Astrocyte of the spinal cord (primary cell): ENCODE results near the gene PRKCA.
"Not testable (repeated sequence)": the region's sequence is repeated elsewhere in the genome, so short reads cannot be mapped to it uniquely, and the experiment has no call there.

Experiments used
- DNase-seq: peaks from one replicate; pipeline ENCODE4 v3.0.0; 2011; ENCODE audit warnings: low read depth, low spot score
- H3K4me3 ChIP-seq: 2 replicates; pipeline ENCODE4 v1.5.1; 2011; ENCODE audit warnings: low read depth, mild to moderate bottlenecking, low read length, moderate library complexity
- in situ Hi-C: cut with HindIII; loops from 2 replicates; pipeline ENCODE4 v1.10.0; 2017; ENCODE audit warnings: low sequenced_read_pairs
- TF ChIP-seq, protein P1 (sequence below): IDR thresholded peaks from 2 replicates; pipeline ENCODE4 v1.5.1; 2012; ENCODE audit warnings: low read depth, mild to moderate bottlenecking, low read length, inconsistent platforms

PRKCA gene

DNA sequence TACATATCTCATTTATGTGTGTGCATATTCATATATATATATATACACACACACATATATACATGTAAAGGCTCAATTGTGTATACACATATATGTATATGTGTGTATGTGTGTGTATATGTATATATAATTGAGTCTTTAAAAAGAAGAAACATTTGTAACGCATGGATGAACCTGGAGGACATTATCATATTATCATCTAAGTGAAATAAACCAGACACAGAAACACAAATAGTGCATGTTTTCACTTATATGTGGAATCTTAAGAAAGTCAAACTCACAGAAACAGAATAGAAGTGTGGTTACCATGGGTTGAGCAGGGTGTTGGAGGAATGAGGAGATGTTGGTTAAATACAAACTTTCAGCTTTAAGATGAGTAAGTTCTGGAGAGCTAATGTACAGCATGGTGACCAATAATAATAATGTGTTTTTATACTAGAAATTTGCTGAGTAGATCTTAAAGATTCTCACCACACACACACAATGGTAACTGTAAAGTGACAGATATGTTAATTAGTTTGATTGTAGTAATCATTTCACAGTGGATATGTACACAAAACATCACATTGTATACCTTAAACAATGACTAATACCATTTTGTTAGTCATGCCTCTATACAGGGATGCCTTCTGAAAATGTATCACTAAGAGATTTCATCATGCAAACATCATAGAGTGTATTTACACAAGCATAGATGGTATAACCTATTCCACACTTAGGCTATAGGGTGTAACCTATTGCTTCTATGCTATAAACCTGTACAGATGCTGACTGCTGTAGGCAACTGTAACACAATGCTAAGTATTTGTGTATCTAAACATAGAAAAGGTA is 399.9 kb downstream of the PRKCA start:
- DNase-seq, result no peak
- in situ Hi-C loops, result no loop called here
- H3K4me3 ChIP-seq, result no peak overlapping the region
- TF ChIP-seq, protein P1, sequence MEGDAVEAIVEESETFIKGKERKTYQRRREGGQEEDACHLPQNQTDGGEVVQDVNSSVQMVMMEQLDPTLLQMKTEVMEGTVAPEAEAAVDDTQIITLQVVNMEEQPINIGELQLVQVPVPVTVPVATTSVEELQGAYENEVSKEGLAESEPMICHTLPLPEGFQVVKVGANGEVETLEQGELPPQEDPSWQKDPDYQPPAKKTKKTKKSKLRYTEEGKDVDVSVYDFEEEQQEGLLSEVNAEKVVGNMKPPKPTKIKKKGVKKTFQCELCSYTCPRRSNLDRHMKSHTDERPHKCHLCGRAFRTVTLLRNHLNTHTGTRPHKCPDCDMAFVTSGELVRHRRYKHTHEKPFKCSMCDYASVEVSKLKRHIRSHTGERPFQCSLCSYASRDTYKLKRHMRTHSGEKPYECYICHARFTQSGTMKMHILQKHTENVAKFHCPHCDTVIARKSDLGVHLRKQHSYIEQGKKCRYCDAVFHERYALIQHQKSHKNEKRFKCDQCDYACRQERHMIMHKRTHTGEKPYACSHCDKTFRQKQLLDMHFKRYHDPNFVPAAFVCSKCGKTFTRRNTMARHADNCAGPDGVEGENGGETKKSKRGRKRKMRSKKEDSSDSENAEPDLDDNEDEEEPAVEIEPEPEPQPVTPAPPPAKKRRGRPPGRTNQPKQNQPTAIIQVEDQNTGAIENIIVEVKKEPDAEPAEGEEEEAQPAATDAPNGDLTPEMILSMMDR, result no peak

DNA sequence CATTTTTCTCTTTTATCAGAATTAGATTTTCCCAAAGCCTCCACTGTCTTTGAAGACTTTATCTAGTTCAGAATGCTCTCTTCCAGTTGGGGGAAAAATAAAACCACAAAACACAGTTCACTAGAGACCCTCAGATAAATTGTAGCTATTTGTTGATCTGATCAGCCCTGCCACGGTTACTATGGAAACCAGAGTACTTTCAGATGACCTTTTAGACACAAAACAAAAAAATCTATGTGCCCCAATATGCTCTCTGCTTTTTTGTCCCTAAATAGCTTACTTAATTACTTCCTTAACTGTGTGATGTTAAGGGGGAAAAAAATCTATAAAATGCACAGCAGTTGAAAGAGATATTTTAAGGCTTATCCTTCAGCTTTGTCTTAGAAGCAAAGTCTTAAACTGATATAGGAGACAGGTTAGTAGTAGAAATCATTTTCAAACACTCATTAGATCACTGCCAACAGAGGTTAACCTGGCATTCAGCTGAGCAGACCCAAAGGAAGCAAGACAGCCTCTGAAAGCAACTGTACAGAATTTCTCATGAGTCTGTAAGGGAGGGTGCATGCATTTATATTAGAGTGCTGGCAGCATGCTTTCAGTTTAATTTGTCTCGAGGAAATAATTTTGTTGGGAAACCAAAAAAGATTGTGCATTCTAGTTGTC is 402.6 kb downstream of the PRKCA start:
- H3K4me3 ChIP-seq, result no peak overlapping the region
- TF ChIP-seq, protein P1, result no peak
- no peak for DNase-seq
- in situ Hi-C loops, result no loop called here

- DNase-seq, result no peak
- no peak overlapping the region for H3K4me3 ChIP-seq
- TF ChIP-seq, protein P1, result no peak
- in situ Hi-C loops, result no loop called here
These were observed 404.5 kb downstream of the PRKCA start for GRCh38 chr17:66706851-66707450.

- no peak overlapping the region for H3K4me3 ChIP-seq
- in situ Hi-C loops, result no loop called here
- TF ChIP-seq, protein P1, result no peak
- no peak for DNase-seq
These were observed 409.0 kb downstream of the PRKCA start for GRCh38 chr17:66711401-66711800.

DNA sequence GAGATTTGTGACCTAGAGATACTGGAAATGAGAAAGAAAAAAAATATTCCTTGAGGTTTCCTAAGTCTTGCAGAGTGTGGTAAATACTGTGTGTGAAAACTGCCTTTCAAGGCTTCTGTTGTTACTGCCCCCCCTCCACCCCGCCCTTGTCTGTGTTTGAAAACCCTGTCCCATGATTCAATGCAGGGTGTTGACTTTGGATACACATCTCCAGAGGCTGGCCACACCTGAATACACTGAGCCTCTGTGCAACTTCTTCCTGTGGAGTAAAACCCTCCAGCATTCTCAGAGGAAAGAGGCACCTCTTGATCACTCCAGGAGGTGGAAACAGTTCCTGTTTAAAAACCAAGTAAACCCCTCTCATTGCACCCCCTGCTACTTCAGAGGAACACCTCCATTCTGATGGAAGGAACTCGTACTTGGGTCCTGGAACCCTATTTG is 409.5 kb downstream of the PRKCA start:
- peak; percentile 75 for DNase-seq
- in situ Hi-C loops, result no loop called here
- TF ChIP-seq, protein P1, result no peak
- H3K4me3 ChIP-seq, result no peak overlapping the region

DNA sequence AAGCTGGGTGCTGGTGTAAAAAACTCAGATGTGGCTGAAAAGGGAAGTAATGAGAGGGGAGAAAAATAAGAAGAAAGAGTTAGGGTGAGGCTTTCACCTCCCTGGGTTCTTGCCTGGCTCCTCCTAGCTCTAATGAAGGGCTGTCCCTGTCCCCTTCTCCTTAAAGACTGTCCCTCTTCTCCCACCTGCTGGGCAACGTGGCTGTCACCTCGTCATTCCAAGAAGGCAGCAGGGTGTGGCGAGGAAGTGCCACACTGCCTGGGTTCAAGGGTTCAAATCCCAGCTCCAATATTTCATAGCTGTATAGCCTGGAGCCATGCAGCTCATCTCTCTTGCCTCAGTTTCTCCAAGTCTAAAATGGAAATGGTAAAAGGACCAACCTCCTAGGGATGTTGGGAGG is 410.0 kb downstream of the PRKCA start:
- in situ Hi-C loops, result no loop called here
- TF ChIP-seq, protein P1, result no peak
- H3K4me3 ChIP-seq, result no peak overlapping the region
- DNase-seq, result no peak

DNA sequence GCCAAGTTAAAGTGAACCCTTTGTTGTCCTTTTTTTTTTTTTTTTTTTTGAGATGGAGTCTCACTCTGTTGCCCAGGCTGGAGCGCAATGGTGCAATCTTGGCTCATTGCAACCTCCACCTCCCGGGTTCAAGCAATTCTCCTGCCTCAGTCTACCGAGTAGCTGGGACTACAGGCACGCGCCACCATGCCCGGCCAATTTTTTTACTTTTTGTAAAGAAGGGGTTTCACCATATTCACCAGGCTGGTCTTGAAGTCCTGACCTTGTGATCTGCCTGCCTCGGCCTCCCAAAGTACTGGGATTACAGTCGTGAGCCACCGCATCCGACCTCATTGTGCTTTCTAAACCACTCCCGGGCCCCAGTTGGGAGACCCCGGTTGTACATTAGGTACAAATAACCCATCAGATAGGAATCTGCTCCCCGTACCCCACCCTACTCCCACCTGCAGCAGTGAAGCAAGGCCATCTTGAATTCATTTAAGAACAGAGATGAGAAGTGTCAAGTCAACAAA is 410.7 kb downstream of the PRKCA start:
- in situ Hi-C loops, H3K4me3 ChIP-seq, DNase-seq: not testable (repeated sequence)
